ENCODE results near the gene LCE1C.

GRCh38 chr1:152806576-152806975 lies at the start of gene LCE1C:
- no peak for TF ChIP-seq CTCF (IDR thresholded peaks at IDR 0.05)
- no peak for TF ChIP-seq POLR2A (IDR thresholded peaks at IDR 0.05)

Data from body of pancreas (tissue), 4 donors.